ENCODE results near the gene BCS1L.
"Not testable (repeated sequence)": the region's sequence is repeated elsewhere in the genome, so short reads cannot be mapped to it uniquely, and the experiment has no call there.

The BCS1L gene

DNA sequence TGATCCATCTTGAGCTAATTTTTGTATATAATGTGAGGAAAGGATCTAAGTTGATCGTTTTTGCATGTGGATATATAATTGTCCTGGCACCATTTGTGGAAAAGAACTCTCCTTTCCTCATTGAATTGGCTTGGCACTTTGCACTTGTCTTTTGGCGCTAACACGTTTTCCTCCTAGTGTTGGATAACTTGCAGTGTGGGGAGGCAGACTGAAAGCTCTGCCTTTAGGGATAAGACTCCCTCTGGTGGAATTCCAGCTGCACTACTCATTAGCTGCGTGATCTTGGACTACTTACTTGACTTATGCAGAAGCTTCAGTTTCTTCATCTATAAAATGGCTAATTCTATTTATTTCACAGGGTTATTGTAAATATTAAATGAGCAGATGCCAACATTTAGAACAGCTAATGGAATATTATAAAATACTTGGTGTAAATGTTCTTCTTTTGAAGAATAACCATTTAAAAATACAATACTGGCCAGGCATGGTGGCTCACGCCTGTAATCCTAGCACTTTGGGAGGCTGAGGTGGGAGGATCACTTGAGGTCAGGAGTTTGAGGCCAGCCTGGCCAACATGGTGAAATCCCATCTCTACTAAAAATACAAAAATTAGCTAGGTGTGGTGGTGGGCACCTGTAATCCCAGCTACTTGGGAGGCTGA is 28.0 kb downstream of the BCS1L start:
- not testable (repeated sequence) for H3K4me1 ChIP-seq (ENCODE audit: control insufficient read depth in 2 of 2, insufficient read depth in 2 of 2, low read length in 2 of 2); H3K27me3 ChIP-seq (ENCODE audit: control insufficient read depth in 2 of 2, insufficient read depth in 2 of 2, low read length in 2 of 2); H3K27ac ChIP-seq (ENCODE audit: low read depth in 2 of 2, low read length in 2 of 2); H3K9ac ChIP-seq (ENCODE audit: low read depth in 1 of 2, low read length in 2 of 2); H3K4me3 ChIP-seq (ENCODE audit: low read length in 2 of 2); H3K9me3 ChIP-seq (ENCODE audit: control insufficient read depth in 2 of 2, low read length in 2 of 2)
- H3K36me3 ChIP-seq (ENCODE audit: control insufficient read depth in 2 of 2, insufficient read depth in 2 of 2, low read length in 2 of 2), result peaks cover 25 to 26% of the 10 kb centered on the region in 2 donors

DNA sequence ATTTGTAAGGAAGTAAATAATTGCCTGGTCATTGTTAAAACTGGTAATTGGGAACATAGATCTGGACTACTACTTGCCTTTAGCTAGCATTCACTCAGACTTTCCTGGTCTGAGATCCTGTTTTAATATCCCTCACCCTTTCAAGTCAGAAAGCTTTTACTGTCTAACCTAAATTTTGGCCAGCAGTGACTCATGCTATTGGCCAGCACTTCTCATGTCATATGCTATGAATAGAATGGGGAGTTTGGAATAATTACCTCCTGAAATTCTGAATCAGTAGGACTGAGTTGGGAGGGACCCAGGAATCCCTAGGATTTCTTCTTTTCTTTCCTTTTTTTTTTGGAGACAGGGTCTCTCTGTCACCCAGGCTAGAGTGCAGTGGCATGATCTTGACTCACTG is 31.8 kb downstream of the BCS1L start:
- no peaks in the 10 kb centered on the region for H3K27me3 ChIP-seq (ENCODE audit: control insufficient read depth in 2 of 2, insufficient read depth in 2 of 2, low read length in 2 of 2)
- no peak overlapping the region for H3K27ac ChIP-seq (ENCODE audit: low read depth in 2 of 2, low read length in 2 of 2)
- no peak overlapping the region for H3K9ac ChIP-seq (ENCODE audit: low read depth in 1 of 2, low read length in 2 of 2)
- H3K36me3 ChIP-seq (ENCODE audit: control insufficient read depth in 2 of 2, insufficient read depth in 2 of 2, low read length in 2 of 2), result peaks cover 30 to 39% of the 10 kb centered on the region in 2 donors
- no peak overlapping the region for H3K4me3 ChIP-seq (ENCODE audit: low read length in 2 of 2)
- no peaks in the 10 kb centered on the region for H3K9me3 ChIP-seq (ENCODE audit: control insufficient read depth in 2 of 2, low read length in 2 of 2)
- H3K4me1 ChIP-seq (ENCODE audit: control insufficient read depth in 2 of 2, insufficient read depth in 2 of 2, low read length in 2 of 2), result no peaks in the 10 kb centered on the region

DNA sequence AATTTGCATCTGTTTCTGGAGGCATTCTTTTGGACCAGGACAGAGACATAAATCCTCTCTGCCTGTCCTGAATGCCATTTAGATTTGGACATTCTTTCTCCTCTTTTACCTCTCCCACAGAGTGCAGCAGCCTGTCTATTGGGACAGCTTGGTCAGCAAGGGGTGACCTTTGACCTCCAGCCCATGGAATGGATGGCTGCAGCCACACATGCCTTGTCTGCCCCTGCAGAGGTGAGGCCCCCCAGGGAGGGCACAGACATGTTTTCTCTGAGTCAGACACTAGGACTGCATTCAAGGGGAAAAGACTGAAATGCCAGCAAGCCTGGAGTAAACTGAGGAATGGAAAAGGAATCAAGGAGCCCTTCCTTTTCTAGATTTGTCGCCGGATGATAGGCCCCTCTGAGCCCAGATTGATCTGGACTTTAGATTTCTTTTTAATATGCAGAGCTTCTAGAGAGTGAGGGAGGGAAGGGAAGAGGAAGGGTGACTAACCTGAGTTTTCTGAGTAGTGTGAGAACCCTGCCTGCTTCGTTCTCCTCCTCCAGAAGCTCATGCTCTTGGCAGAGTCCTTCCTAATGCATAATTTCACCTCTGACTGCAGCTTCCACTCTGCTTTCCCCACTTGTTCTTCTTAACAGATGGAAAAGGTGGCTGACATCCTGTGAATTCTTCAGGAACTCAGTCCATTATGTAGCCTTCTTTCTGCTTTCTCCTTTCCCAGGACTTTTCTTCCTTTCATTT is 35.1 kb downstream of the BCS1L start:
- H3K4me1 ChIP-seq (ENCODE audit: control insufficient read depth in 2 of 2, insufficient read depth in 2 of 2, low read length in 2 of 2), result no peaks in the 10 kb centered on the region
- no peaks in the 10 kb centered on the region for H3K9me3 ChIP-seq (ENCODE audit: control insufficient read depth in 2 of 2, low read length in 2 of 2)
- no peak overlapping the region for H3K4me3 ChIP-seq (ENCODE audit: low read length in 2 of 2)
- no peak overlapping the region for H3K9ac ChIP-seq (ENCODE audit: low read depth in 1 of 2, low read length in 2 of 2)
- peaks cover 40 to 44% of the 10 kb centered on the region in 2 donors for H3K36me3 ChIP-seq (ENCODE audit: control insufficient read depth in 2 of 2, insufficient read depth in 2 of 2, low read length in 2 of 2)
- no peak overlapping the region for H3K27ac ChIP-seq (ENCODE audit: low read depth in 2 of 2, low read length in 2 of 2)
- no peaks in the 10 kb centered on the region for H3K27me3 ChIP-seq (ENCODE audit: control insufficient read depth in 2 of 2, insufficient read depth in 2 of 2, low read length in 2 of 2)

DNA sequence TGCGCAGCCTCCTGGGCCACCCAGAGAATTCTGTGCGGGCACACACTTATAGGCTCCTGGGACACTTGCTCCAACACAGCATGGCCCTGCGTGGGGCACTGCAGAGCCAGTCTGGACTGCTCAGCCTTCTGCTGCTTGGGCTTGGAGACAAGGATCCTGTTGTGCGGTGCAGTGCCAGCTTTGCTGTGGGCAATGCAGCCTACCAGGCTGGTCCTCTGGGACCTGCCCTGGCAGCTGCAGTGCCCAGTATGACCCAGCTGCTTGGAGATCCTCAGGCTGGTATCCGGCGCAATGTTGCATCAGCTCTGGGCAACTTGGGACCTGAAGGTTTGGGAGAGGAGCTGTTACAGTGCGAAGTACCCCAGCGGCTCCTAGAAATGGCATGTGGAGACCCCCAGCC is 39.4 kb downstream of the BCS1L start:
- H3K36me3 ChIP-seq (ENCODE audit: control insufficient read depth in 2 of 2, insufficient read depth in 2 of 2, low read length in 2 of 2), result peaks cover 19% of the 10 kb centered on the region in 2 donors
- H3K27me3 ChIP-seq (ENCODE audit: control insufficient read depth in 2 of 2, insufficient read depth in 2 of 2, low read length in 2 of 2), result no peaks in the 10 kb centered on the region

DNA sequence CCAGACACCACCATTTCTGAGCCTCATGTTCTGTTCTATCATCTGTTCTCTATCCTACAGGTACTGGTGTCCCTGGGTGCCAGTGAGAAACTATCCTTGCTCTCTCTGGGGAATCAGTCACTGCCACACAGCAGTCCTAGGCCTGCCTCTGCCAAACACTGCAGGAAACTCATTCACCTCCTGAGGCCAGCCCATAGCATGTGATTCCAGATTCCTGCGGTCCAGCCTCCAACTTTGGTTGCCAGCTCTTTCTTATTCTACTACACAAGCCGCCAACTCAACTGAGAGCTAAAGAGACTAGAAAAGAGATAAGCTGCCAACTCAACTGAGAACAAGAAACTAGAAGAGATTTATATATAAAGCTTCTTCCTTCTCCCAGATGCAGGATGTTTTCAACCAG is 42.3 kb downstream of the BCS1L start:
- H3K27ac ChIP-seq (ENCODE audit: low read depth in 2 of 2, low read length in 2 of 2), result no peak overlapping the region
- H3K9me3 ChIP-seq (ENCODE audit: control insufficient read depth in 2 of 2, low read length in 2 of 2), result no peaks in the 10 kb centered on the region
- H3K27me3 ChIP-seq (ENCODE audit: control insufficient read depth in 2 of 2, insufficient read depth in 2 of 2, low read length in 2 of 2), result no peaks in the 10 kb centered on the region
- H3K4me1 ChIP-seq (ENCODE audit: control insufficient read depth in 2 of 2, insufficient read depth in 2 of 2, low read length in 2 of 2), result no peaks in the 10 kb centered on the region
- no peak overlapping the region for H3K4me3 ChIP-seq (ENCODE audit: low read length in 2 of 2)
- no peak overlapping the region for H3K9ac ChIP-seq (ENCODE audit: low read depth in 1 of 2, low read length in 2 of 2)
- peaks cover 6 to 9% of the 10 kb centered on the region in 2 donors for H3K36me3 ChIP-seq (ENCODE audit: control insufficient read depth in 2 of 2, insufficient read depth in 2 of 2, low read length in 2 of 2)

More for the DNA sequence above, 39.4 kb downstream of the BCS1L start:
- H3K9ac ChIP-seq (ENCODE audit: low read depth in 1 of 2, low read length in 2 of 2), result no peak overlapping the region
- H3K4me1 ChIP-seq (ENCODE audit: control insufficient read depth in 2 of 2, insufficient read depth in 2 of 2, low read length in 2 of 2), result no peaks in the 10 kb centered on the region
- no peaks in the 10 kb centered on the region for H3K9me3 ChIP-seq (ENCODE audit: control insufficient read depth in 2 of 2, low read length in 2 of 2)
- no peak overlapping the region for H3K4me3 ChIP-seq (ENCODE audit: low read length in 2 of 2)
- H3K27ac ChIP-seq (ENCODE audit: low read depth in 2 of 2, low read length in 2 of 2), result no peak overlapping the region

DNA sequence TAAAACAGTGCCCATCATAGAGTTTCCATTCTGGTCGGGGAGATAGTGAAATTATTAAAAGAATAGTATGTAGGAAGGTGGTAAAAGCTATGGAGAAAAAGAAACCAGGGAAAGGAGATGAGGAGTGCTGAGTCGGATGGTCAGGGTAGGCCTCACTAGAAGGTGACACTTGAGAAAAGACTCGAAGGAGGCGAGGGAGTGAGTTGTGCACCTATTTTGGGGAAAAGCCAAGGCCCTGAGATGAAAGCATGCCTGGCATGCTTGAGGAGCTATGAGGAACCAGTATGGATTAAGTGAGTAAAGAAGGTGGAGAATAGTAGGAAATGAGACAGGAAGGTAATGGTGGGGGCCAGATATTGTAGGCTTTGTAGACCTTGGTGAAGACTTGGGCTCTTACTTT is 43.9 kb downstream of the BCS1L start:
- Histone ChIP-seq H3K27ac (ENCODE audit: low read depth in 2 of 2, low read length in 2 of 2) (no peak overlapping the region), H3K4me1 (ENCODE audit: control insufficient read depth in 2 of 2, insufficient read depth in 2 of 2, low read length in 2 of 2) (no peaks in the 10 kb centered on the region), H3K36me3 (ENCODE audit: control insufficient read depth in 2 of 2, insufficient read depth in 2 of 2, low read length in 2 of 2) (peaks cover 0 to 6% of the 10 kb centered on the region in 2 donors), H3K9ac (ENCODE audit: low read depth in 1 of 2, low read length in 2 of 2) (no peak overlapping the region), H3K9me3 (ENCODE audit: control insufficient read depth in 2 of 2, low read length in 2 of 2) (no peaks in the 10 kb centered on the region), H3K4me3 (ENCODE audit: low read length in 2 of 2) (no peak overlapping the region), H3K27me3 (ENCODE audit: control insufficient read depth in 2 of 2, insufficient read depth in 2 of 2, low read length in 2 of 2) (no peaks in the 10 kb centered on the region)

DNA sequence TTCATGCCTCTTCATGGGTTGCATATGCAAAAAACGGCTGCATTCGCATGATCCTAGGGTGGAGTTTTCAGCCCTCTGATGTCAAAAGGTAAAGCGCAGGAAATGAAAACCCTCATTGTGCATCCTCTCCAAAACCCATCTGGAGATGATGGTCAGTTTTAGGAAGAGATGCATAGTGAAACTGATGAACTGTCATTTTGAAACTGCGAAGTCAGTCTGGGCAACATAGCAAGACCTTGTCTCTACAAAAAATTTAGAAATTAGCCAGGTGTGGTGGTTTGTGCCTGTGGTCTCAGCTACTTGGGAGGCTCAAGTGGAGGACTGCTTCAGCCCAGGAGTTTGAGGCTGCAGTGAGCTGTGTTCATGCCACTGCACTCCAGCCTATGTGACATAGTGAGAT is 48.6 kb downstream of the BCS1L start:
- Histone ChIP-seq H3K27me3 (ENCODE audit: control insufficient read depth in 2 of 2, insufficient read depth in 2 of 2, low read length in 2 of 2) (no peaks in the 10 kb centered on the region), H3K4me3 (ENCODE audit: low read length in 2 of 2) (no peak overlapping the region), H3K27ac (ENCODE audit: low read depth in 2 of 2, low read length in 2 of 2) (no peak overlapping the region), H3K36me3 (ENCODE audit: control insufficient read depth in 2 of 2, insufficient read depth in 2 of 2, low read length in 2 of 2) (no peaks in the 10 kb centered on the region), H3K9me3 (ENCODE audit: control insufficient read depth in 2 of 2, low read length in 2 of 2) (no peaks in the 10 kb centered on the region), H3K4me1 (ENCODE audit: control insufficient read depth in 2 of 2, insufficient read depth in 2 of 2, low read length in 2 of 2) (peaks cover 3 to 6% of the 10 kb centered on the region in 2 donors), H3K9ac (ENCODE audit: low read depth in 1 of 2, low read length in 2 of 2) (no peak overlapping the region)

DNA sequence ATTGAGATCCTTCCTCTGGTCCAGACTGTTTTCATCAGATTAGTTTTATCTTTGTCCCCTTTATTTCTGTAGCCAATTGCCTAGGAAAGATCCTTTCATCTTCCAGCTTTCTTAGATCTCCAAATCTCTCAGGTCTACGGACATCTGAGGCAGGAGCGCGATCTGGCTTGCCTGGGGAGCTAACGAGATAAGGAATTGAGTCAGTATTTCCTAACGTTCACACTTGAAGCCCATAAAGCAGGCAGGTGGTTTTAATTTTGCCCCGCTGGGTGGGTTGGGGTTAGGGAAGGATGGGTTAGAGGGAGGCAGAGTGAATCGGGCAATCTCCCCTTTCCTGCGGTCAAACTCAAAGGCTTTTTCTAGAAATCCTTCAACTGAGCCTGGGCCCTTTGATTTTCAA is 50.4 kb downstream of the BCS1L start:
- Histone ChIP-seq H3K27me3 (ENCODE audit: control insufficient read depth in 2 of 2, insufficient read depth in 2 of 2, low read length in 2 of 2) (no peaks in the 10 kb centered on the region), H3K9ac (ENCODE audit: low read depth in 1 of 2, low read length in 2 of 2) (no peak overlapping the region), H3K9me3 (ENCODE audit: control insufficient read depth in 2 of 2, low read length in 2 of 2) (no peaks in the 10 kb centered on the region), H3K36me3 (ENCODE audit: control insufficient read depth in 2 of 2, insufficient read depth in 2 of 2, low read length in 2 of 2) (no peaks in the 10 kb centered on the region), H3K4me1 (ENCODE audit: control insufficient read depth in 2 of 2, insufficient read depth in 2 of 2, low read length in 2 of 2) (peaks cover 3 to 6% of the 10 kb centered on the region in 2 donors), H3K4me3 (ENCODE audit: low read length in 2 of 2) (no peak overlapping the region), H3K27ac (ENCODE audit: low read depth in 2 of 2, low read length in 2 of 2) (no peak overlapping the region)

DNA sequence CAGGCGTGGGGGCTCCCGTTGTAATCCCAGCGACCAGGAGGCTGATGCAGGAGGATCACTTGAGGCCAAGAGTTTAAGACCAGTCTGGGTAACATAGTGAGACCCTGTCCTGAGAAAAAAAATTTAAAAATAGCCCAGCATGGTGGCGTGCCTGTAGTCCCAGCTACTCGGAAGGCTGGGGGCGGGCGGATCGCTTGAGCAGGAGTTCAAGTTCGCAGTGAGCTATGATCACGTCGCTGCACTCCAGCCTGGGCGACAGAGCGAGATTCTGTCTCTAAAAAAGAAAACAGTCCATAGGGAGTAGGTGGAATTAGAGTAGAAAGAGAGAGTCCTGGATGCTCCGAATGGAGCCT is 50.8 kb downstream of the BCS1L start:
- no peak overlapping the region for H3K9ac ChIP-seq (ENCODE audit: low read depth in 1 of 2, low read length in 2 of 2)
- peaks cover 3 to 6% of the 10 kb centered on the region in 2 donors for H3K4me1 ChIP-seq (ENCODE audit: control insufficient read depth in 2 of 2, insufficient read depth in 2 of 2, low read length in 2 of 2)
- no peak overlapping the region for H3K27ac ChIP-seq (ENCODE audit: low read depth in 2 of 2, low read length in 2 of 2)
- no peaks in the 10 kb centered on the region for H3K9me3 ChIP-seq (ENCODE audit: control insufficient read depth in 2 of 2, low read length in 2 of 2)
- H3K4me3 ChIP-seq (ENCODE audit: low read length in 2 of 2), result peak overlapping the region in 1 of 2 donors; percentile 58
- H3K36me3 ChIP-seq (ENCODE audit: control insufficient read depth in 2 of 2, insufficient read depth in 2 of 2, low read length in 2 of 2), result no peaks in the 10 kb centered on the region
- H3K27me3 ChIP-seq (ENCODE audit: control insufficient read depth in 2 of 2, insufficient read depth in 2 of 2, low read length in 2 of 2), result no peaks in the 10 kb centered on the region

DNA sequence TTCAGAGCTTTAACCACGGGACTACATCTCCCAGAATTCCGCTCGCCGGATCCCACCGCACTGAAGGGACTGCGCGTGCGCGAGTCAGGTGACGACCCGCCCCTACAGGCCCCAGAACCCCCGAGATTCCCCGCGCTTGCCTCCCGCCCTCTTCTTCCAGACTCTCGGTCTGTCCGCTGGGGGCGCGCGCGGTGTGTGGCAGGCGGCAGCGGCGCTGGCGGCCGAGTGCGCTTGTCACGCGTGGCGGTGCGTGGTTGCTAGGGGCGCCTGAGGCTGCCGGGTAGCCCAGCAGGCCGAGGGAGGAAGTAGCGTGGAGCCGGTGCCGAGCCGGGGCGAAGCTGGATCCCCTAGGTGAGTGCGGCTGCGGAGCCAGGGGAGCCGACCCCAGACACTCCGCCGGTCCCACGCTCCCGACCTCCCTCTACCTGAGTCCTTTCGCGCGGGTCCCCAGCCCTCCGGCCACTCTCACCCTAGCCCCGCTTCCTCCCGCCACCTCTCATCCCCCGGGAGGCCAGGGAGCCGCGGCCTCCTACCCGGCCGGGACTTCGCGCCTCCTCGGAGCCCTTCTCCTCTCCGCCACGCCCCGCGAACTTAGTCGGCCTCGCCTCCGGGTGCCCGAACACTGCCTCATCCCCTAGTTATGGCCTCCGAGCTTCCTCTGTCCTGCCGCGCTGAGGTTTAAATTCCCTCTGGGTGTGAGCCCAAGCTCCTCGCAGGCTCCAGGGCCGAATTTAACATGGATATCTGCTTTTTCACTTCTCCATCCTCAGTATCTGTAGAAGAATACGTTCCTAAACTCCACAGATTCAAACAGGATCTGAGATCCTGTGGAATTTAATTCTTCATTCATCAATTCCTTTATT is 51.4 kb downstream of the BCS1L start, which contains the start of gene TTLL4:
Gene TTLL4, plus strand, starts transcription at position 149 of the 863 bp plus-strand sequence. CDS start 26,842 bp downstream, outside the sequence.
- Histone ChIP-seq H3K9me3 (ENCODE audit: control insufficient read depth in 2 of 2, low read length in 2 of 2) (no peaks in the 10 kb centered on the region), H3K27ac (ENCODE audit: low read depth in 2 of 2, low read length in 2 of 2) (peak within 1 kb of the TSS; percentile 76 to 88), H3K36me3 (ENCODE audit: control insufficient read depth in 2 of 2, insufficient read depth in 2 of 2, low read length in 2 of 2) (no peaks in the 10 kb centered on the region), H3K4me3 (ENCODE audit: low read length in 2 of 2) (peak within 1 kb of the TSS; percentile 82 to 90), H3K4me1 (ENCODE audit: control insufficient read depth in 2 of 2, insufficient read depth in 2 of 2, low read length in 2 of 2) (peaks cover 3 to 6% of the 10 kb centered on the region in 2 donors), H3K27me3 (ENCODE audit: control insufficient read depth in 2 of 2, insufficient read depth in 2 of 2, low read length in 2 of 2) (no peaks in the 10 kb centered on the region), H3K9ac (ENCODE audit: low read depth in 1 of 2, low read length in 2 of 2) (peak within 1 kb of the TSS; percentile 81 to 87)
